ENCODE data around the gene CNGB1.
"Not testable (repeated sequence)": the region's sequence is repeated elsewhere in the genome, so short reads cannot be mapped to it uniquely, and the experiment has no call there.

The CNGB1 gene

GRCh38 chr16:57846078-57846697 is 124.7 kb downstream of the CNGB1 start:
- no peak for DNase-seq

GRCh38 chr16:57845115-57845514 is 125.8 kb downstream of the CNGB1 start:
- no peak for DNase-seq

GRCh38 chr16:57844416-57845030 is 126.4 kb downstream of the CNGB1 start:
- DNase-seq, result no peak

GRCh38 chr16:57843400-57843799 is 127.5 kb downstream of the CNGB1 start:
- no peak for DNase-seq

- DNase-seq, result no peak
Observed at GRCh38 chr16:57842601-57843000, 128.3 kb downstream of the CNGB1 start.

- DNase-seq, result no peak
Observed at GRCh38 chr16:57840833-57841232, 130.1 kb downstream of the CNGB1 start.

GRCh38 chr16:57838161-57838560 is 132.8 kb downstream of the CNGB1 start:
- no peak for DNase-seq

GRCh38 chr16:57837305-57838125 is 133.4 kb downstream of the CNGB1 start:
- no peak for DNase-seq

GRCh38 chr16:57835439-57835838 is 135.5 kb downstream of the CNGB1 start:
- not testable (repeated sequence) for DNase-seq

GRCh38 chr16:57834936-57835335 is 136.0 kb downstream of the CNGB1 start:
- DNase-seq, result no peak

Data from NCI-H446 (cell line).